ENCODE measurements around the gene XRCC5.

DNA sequence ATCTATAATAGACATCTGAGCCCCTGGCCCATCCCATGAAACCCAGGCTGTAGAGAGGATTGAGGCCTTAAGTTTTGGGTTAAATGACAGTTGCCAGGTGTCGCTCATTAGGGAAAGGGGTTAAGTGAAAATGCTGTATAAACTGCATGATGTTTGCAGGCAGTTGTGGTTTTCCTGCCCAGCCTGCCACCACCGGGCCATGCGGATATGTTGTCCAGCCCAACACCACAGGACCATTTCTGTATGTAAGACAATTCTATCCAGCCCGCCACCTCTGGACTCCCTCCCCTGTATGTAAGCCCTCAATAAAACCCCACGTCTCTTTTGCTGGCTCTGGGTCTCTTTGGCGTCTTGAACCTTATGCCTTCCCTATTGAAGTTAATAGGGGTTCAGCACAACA is 110.7 kb downstream of the XRCC5 start:
- TF ChIP-seq, protein P1, sequence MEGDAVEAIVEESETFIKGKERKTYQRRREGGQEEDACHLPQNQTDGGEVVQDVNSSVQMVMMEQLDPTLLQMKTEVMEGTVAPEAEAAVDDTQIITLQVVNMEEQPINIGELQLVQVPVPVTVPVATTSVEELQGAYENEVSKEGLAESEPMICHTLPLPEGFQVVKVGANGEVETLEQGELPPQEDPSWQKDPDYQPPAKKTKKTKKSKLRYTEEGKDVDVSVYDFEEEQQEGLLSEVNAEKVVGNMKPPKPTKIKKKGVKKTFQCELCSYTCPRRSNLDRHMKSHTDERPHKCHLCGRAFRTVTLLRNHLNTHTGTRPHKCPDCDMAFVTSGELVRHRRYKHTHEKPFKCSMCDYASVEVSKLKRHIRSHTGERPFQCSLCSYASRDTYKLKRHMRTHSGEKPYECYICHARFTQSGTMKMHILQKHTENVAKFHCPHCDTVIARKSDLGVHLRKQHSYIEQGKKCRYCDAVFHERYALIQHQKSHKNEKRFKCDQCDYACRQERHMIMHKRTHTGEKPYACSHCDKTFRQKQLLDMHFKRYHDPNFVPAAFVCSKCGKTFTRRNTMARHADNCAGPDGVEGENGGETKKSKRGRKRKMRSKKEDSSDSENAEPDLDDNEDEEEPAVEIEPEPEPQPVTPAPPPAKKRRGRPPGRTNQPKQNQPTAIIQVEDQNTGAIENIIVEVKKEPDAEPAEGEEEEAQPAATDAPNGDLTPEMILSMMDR (IDR thresholded peaks at IDR 0.05 in 8 of 11, conservative IDR thresholded peaks at IDR 0.05 in 3 of 11): no peak
- no peak for TF ChIP-seq POLR2A (IDR thresholded peaks at IDR 0.05)
- no peak for TF ChIP-seq POLR2AphosphoS5 (IDR thresholded peaks at IDR 0.05)
